ENCODE measurements around the gene HMCES.

HMCES gene

DNA sequence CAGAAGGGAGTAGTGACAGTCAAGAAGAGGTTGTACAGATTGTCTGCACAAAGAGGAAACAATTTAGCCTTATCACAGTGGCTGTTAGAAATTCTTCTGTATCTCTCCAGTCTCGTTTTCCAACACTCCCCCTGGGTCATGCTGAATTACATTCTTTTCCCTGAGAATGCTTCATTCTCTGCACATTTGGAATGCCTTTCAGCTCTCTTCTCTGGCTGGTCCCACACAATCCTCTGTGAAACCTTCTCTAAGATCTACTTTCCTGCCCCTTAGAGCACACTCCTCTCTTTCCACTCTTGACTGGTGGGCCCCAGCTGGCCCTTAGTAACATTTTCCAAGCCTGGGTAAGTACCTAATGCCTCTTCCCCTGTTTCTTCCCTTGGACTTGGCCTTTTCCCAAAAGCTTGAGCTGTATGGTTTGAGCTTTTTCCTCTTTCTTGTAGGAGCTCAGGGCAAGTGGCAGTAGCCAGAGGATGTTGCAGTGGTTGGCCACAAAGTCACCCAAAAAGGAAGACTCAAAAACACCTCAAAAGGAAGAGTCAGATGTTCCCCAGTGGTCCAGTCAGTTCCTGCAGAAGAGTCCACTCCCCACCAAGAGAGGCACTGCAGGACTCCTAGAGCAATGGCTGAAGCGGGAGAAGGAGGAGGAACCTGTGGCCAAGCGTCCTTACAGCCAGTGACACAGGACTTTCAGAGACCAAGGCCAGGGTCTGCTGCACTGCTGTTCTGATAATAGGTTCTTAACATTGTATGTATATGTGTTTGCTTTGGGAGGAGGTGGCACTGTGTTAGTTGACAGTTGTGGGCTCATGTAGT is 25.7 kb downstream of the HMCES start:
- no peak for DNase-seq (ENCODE audit: low read depth)

DNA sequence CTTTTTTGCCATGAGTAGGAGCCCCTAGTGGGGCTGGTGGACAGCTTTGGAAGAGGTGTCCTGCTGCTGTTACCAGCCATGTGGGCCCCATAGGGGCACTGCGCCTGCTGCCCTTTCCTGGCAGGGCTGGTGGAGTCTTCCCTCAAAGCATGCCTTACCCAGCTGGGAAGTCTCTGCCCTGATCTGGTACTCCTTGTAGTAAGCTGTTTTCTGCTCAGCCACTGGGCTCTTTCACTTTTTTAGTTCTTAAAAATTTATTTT is 26.2 kb downstream of the HMCES start:
- no peak for DNase-seq (ENCODE audit: low read depth)

DNA sequence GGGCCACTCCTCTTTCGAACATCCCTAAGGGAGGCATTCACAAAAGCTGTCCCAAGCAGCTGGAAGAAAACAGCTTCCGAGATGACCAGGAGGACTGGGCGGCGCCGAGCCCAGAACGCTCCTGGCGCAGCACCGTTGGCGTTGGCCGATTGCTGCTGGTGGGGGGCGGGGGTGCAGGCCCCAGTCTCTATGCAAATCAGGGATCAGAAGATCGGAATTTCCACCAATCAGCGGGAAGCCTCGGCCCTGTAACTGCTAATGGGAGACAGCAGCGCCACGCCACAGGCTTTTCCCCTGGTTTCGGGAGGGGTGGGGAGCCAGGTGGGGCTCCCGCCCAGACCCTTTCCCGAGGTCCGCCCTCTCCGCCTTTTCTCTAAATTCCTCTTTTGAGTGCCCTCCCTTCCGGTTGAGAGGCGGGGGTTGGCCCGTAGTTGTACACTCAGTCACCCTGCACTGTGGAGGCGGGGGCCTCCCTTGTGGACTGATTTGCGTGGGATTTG is 27.0 kb downstream of the HMCES start:
- no peak for DNase-seq (ENCODE audit: low read depth)

DNA sequence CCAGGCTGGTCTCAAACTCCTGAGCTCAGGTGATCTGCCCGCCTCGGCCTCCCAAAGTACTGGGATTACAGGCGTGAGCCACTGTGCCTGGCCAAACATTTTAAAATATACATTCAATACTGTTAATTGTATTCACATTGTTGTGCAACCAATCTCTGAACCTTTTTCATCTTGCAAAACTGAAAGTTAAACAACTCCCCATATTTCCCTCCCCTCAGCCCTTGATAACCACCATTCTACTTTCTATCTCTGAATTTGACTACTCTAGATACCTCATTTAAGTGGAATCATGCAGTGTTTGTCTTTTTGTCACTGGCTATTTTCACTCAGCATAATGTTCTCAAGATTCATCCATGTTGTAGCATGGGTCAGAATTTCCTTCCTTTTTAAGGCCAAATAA is 30.0 kb downstream of the HMCES start:
- DNase-seq (ENCODE audit: low read depth): no peak

DNA sequence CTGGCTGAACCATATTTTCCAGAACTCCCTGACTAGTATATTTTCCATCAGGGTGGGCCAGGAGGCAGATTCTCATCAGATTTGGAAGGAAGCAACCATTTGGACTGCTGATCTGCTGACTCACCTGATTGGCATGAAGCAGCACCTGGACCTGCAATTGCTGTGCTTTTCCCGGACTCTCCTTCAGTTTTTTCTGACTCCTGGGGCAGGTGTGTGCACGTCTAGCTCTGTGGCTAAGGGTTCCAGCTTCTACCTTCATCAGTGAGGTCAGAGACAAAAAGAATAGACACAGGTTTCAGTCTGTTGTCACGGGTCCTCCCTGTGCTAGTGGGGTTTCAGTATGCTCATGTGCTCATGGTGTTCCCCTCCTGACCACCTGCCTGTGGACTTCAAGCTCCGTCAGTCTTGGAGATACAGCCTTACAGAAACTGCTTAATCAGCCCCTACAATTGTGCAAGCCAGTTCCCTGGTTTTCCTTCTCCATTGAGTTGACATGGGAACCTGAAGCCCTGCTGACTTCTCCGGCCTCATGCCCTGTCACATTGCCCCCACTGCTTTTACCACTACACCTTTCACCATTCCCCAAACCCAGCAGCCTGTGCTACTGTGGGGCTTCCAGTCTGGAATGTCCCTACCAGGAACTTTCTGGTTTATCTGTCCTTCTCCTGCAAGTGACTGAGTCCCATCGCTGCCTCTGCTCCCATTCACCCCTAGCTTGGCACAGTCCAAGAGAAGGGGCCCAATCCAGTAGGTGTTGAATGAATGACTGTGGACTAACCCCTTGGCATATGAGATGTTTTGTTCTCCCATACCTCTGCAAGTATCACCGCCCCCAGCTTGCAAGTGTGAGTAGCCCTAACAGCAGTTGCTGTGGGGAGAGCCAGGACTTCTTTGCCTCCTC is 31.7 kb downstream of the HMCES start:
- no peak for DNase-seq (ENCODE audit: low read depth)

DNA sequence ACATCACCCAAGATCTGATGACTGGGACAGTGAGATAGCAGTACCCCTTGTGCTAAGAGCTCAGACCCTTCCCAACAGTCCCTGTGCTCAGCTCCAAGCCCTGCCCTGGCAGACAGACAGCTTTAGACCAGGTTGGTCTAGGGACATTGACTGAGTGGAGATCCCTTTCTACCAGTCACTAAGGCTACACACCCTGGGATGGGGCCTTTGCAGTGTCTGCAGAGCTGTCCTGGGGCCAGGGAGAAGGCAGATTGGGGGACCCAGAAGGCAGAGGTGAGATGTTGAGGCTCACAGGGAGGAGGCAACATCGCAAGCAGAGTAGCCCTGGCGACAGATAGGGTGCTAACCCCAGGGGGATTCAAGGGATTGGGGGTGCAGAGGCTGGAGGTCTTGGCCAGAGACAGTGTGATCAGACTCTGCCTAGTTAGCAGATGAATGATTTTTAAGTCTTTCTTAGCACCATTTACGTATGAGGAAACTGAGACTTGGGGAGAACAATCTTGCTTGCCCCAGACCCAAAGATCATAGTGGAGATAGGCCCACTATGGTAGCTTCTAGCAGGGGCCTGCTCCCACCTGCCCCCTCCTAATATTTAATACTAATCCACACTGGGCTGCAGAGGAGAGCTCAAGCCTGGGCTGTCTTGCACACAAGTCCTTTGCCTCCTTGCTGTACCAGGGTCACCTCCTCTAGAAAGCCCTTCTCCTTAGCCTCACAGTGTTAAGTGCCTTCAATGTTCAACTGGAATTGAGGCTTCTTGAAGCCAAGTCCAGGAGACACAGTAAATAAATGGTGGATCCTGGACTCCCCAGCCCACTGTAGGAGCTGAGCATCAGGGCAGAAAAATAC is 32.6 kb downstream of the HMCES start:
- no peak for DNase-seq (ENCODE audit: low read depth)

DNA sequence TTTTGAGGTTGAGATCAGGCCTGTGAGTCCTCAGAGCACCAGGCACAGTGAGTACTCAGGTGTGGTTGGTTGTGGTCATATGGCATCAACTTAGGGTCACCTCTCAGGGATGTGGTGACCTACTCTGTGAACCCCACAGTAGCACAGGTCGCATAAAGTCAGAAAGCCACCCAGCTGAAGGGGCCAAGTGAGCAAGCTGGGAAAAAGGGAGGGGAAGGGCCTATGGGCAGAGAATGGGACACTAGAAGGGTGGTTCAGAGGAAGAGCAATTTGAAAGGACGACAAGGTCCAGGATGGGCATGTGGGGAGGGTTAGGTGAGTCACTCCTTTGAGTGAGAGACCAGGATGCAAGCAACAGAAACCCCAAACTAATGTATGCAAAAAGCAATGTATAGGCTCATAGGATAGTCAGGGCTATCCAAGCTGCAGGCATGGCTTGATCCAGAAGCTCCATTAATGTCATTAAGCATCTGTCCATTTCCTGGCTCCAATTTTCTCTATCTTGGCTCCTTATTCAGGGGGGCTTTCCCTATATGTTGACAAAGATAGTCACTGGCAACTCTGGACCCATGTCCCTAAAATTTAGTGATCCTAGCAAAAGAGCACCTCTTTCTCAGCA is 33.5 kb downstream of the HMCES start:
- no peak for DNase-seq (ENCODE audit: low read depth)

DNA sequence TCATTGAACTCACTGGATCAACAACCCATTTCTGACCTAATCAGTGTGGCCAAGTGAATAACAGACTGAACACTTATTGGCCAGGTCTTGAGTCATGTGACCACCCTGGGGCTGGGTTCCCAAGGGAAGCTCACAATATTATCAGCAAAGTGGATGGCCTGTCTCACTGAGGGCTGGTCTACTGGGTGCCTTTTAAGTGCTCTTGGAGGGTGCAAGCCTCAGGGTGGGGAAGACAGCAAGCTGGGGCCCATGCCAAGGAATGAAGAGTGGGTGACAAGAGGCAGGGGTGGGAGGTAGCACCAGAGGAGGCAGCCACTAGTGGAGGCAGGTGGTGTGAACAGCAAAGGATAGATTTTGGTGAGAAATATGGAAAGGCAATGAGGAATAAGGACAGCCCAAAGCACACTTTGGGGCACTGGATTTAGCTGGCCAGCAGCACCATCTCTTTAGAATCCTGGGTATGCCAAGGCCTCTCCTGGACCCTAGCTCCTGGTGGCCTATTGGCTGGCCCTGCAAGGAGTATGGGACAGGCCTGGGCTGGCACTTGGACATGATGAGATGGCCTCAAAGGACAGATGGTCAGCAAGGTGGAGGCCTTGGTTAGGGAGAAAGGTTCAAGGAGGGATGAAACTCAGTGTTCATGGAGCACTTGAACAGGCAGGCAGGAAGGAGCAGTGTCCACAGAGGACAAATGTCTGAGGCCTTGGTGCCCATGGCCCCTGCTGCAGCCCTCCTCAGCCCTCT is 34.2 kb downstream of the HMCES start:
- no peak for DNase-seq (ENCODE audit: low read depth)

DNA sequence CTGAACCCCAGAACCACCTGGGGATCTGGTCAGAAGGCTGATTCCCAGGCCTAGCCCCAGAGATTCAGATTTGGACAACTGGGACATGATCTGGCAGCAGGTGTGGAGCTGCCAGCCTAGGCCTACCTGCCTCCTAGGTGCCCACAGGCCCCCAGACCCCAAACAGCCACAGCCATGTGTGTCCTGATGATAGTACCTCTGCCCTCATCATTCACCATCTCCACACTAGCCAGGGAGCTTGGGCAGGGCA is 34.7 kb downstream of the HMCES start:
- DNase-seq (ENCODE audit: low read depth): no peak

DNA sequence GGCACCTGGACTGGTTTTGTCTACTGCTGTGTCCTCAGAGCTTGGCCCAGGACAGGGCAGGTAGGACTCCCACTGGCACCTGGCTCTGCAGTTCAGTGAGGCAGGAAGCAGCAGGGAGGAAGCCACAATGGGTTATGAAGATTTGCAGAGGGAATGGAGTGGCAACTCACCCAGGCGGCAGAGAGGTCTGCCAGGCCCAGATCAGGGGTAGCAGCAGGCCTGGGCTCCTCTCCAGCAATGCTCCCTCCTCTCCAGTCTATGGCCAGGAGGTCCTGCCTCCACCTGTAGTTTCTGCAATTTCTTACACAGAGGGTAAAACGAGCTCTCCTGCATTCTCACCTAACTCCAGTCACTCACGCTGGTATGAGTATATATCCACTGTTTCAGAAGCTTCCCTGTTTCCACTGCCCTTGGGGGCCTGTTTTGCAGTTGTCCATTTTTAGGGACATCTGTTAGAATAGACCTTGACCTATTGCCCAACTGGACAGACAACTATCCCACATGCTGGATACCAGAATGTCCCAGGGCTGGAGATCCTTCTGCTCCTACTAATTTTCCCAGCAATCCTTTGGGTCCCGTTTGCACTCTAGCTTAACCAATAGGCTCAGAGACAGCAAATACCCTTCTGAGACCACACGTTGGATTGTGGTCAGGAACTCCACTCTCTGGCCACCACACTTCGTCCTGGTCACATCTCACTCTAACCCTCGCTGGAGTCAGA is 35.2 kb downstream of the HMCES start:
- DNase-seq (ENCODE audit: low read depth): no peak

DNA sequence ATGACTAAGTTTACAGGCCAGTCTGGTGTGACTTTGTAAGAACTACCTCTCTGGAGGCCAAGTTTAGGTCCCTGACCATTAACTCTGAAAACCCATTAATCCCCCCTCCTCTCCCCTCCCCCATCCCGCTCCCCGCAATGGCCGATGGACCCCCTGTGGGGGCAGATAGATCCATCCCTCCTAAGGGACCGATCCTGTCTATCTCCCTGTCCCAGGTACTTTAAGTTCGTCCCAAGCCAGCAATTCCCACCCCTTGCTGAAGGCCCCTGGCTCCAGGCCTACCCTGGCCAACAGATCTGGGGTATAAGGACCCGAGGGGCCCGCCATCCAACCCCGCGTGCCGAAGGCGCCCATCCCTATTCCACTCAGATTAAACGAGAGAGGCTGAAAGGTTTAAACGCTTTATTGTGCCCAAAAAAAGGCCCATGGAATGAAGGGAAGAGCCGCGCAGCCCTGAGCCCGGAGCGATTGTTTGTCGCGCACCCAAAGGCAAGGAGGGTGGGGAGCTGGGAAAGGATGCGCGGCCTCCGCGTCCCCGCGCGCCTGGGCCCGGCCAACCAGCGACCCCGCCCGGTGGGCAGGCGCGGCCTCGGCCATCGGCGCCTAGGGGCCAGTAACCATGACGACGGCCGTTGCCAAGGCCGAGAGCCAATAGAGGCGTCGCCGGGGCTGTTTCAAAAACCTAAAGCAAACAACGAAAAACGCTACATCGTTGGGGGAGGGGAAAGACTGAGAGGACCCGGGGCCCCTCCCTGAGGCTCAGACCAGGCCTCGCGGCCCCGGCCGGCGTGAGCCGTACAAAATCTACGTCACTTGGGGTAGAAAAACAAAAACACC is 35.9 kb downstream of the HMCES start:
- peak; percentile 28 for DNase-seq (ENCODE audit: low read depth)

DNA sequence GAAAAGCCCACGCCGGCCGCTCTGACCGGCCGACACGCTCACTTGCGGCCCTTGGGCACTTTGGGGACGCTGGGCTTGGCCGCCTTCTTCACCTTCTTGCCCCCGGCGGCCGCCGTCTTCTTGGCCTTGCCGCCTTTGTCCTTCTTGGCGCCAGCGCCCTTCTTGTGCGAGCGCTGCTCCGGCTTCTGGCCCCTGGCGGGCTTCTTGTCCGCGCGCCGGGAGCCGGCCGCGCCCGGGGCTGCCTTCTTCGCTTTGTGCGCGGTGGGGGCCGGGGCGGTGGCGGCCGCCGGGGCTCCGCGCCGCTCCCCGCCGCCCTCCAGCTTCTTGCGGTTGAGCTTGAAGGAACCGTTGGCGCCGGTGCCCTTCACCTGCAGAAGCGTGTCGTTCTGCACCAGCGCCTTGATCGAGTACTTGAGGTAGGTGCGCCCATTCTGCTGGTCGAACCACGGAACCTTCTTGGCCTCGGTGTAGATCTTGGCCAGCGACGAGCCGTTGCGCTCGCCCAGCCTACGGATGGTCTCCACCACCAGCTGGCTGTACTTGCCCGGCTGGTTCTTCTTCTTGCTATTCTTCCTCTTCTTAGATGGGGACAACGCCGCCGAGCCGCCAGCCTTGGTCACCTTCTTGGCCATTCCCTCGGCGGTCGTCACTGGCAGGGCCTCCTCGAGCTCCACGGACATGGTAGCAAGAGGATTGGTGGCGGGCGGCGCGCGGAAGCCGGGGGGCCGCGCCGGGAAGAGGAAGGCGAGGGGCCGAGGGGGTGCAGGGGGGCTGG is 36.7 kb downstream of the HMCES start:
- peak; percentile 20 for DNase-seq (ENCODE audit: low read depth)

DNA sequence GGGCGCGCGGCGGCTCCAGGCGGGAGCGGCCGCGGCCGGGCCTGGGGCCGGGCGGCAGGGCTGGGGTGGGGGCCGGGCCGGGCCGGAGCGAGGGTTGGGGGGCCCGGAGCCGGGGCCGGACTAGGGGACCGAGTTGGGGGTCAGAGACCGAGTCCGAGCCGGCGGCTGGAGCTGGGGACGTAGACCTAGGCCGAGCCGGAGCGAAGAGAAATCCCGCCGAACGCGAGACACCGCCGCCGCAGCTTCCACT is 37.3 kb downstream of the HMCES start:
- DNase-seq (ENCODE audit: low read depth): no peak

DNA sequence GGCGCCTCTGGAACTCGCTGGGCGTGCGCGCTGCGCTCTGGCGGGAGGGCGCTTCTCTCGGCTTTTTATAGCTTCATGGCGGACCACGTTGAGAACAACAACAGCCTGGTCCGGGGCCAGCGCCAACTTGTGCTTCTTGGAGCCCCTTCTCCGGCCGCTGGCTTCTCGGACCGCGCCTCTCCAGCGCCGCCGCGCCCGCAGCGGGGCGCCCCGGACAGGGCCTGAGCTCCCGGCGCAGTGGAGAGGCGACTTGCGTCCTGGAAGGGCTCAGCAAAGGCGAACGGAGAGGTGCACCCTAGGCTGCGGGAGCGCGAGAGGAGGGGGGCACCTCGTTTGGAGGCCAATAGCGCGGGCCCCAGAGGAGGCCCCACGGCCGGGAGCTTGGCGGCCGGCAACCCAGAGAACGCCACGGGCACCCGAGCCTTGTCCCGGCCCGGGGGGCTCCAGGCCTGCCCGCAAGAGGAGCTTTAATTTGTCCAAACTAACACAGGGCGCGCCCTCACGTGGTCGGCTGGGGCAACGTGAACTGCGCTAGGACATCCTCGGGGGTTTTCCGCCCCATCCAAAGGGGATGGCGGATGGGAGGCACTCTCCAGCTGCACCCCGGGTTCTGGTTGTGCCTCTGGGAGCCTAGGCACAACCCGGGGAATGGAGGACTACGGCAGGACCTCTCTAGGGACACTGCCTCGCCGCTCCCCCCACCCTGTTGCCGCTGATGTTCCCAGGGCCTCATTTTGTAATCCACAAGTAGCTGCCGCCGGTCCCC is 37.8 kb downstream of the HMCES start:
- peak; percentile 86 for DNase-seq (ENCODE audit: low read depth)

DNA sequence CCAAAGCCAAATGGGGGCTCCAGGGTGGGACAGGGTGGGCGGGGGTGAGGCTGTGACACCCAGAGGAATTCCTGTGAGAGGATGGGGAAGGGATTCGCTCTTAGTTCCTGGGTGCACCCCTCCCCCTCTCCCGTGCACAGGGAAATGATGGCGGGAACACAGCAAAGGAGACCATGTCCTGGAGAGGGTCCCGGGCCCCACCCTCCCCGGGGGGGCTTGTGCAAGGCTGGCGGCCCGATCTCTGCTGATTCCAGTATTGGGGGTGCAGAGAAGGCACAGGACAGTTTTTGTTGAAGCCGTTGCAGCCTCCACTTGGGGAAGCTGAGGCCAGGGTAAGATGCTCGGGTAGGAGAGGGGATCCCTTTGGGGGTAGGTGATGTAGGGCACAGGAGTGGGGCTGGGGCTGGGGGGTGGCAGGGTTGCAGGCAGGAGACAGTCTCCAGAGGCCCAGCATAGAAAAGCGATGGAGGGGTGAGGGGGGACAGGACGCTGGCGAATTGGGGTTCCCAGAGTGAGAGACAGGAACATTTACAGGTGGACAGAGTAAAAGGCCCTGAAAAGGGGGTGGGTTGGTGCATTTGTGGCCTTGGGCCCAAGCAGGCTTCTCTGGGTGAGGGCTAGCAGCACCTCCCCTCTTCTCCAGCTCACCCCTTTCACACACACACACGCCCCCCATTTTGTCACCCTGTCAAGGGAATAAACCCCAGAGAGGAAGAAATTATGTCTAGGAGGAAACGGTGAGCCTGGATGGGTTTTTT is 38.5 kb downstream of the HMCES start:
- DNase-seq (ENCODE audit: low read depth): no peak

DNA sequence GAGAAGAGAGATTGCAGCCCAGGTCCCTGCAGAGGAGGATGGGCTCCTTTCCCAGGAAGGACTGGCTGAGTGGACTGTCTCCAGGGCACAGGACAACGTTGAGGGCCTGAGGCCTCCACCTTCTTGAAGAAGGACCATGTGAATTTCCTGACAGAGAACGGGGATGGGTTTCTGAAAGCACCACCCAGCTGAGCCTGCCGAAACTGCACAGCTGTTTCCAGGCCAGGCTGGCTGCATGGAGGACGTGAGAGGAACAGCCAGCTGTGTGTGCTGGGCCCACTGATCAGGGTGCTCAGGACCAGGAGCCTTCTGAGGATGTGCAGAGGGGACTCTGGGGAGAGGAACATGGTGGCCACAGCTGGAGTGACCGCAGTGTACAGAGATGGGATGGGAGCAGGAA is 39.2 kb downstream of the HMCES start:
- no peak for DNase-seq (ENCODE audit: low read depth)

DNA sequence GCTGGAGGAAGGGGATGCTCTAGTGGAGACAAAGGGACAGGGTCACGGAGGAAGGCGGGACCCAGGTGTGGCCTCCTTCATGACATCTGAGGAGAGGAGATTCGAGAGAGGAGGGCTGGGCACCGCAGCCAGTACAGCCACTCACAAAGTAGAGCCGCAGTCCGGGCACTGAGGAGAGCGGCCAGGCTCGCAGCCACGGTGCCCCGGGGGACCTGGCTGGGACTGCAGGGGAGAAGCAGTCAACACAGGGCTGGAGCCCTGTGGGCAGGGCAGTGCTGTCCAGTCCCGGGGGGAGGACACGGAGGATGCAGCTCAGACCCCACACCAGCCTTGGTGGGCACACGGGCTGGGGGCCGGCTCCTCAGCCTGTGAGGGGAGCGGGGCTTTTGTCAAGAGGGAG is 40.3 kb downstream of the HMCES start:
- DNase-seq (ENCODE audit: low read depth): no peak

DNA sequence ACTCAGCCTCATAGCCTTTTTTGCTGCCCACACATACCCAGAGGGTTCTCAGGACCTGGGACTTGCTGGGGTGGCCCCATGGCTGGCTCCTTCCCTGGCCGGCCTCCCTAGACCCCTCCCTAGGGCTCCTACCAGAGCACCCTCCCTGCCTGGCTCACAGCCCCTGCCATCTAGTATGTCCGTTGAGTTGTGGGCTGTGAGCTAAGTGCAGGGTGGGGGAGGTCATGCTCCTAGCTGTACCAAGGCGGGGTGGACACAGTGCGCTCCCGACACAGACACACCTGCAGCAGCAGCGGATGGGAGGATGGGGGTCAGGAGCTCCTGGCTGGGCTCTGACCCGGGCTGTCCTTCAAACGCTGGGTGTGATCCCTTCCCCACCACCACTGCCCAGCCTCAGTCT is 41.6 kb downstream of the HMCES start:
- DNase-seq (ENCODE audit: low read depth): no peak
